Neural progenitor cell (in vitro differentiated cells): ENCODE results near the gene SEMA3C.

Experiments used
- EZH2 ChIP-seq: fragments of 200-600 bp; sonication (generic); IDR thresholded peaks from 2 replicates; pipeline ENCODE4 v1.6.1; 2017; ENCODE audit warnings: antibody characterized with exemption, mild to moderate bottlenecking, moderate library complexity
- TF ChIP-seq, protein P1 (sequence below): fragments of 200-600 bp; sonication (generic); IDR thresholded peaks from 2 replicates; pipeline ENCODE4 v1.5.1; 2017; ENCODE audit warnings: antibody characterized with exemption, mild to moderate bottlenecking

DNA sequence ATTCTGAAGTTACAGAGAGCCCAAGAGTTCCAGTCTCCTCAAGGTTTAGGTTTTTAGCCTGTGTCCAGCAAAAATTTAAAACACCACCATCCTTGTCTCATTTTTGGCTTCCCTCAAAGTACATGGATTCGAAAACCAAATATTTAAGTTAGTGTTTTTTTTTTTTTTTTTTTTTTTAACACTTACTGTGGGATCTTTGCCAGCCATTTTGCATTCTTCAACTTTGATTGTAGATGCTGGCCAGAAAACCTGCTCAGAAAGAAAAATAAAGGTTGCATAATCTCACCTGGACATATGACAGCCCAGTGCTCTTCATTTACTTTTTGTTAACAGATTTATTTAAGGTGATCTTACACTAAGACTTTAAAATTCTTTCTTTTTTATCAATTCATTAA, 91.6 kb downstream of the SEMA3C start:
- TF ChIP-seq, protein P1, sequence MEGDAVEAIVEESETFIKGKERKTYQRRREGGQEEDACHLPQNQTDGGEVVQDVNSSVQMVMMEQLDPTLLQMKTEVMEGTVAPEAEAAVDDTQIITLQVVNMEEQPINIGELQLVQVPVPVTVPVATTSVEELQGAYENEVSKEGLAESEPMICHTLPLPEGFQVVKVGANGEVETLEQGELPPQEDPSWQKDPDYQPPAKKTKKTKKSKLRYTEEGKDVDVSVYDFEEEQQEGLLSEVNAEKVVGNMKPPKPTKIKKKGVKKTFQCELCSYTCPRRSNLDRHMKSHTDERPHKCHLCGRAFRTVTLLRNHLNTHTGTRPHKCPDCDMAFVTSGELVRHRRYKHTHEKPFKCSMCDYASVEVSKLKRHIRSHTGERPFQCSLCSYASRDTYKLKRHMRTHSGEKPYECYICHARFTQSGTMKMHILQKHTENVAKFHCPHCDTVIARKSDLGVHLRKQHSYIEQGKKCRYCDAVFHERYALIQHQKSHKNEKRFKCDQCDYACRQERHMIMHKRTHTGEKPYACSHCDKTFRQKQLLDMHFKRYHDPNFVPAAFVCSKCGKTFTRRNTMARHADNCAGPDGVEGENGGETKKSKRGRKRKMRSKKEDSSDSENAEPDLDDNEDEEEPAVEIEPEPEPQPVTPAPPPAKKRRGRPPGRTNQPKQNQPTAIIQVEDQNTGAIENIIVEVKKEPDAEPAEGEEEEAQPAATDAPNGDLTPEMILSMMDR = no peak
- no peak for TF ChIP-seq EZH2
